Measurements from ENCODE around the gene KAT8.
"Not testable (repeated sequence)": the region's sequence is repeated elsewhere in the genome, so short reads cannot be mapped to it uniquely, and the experiment has no call there.

DNA sequence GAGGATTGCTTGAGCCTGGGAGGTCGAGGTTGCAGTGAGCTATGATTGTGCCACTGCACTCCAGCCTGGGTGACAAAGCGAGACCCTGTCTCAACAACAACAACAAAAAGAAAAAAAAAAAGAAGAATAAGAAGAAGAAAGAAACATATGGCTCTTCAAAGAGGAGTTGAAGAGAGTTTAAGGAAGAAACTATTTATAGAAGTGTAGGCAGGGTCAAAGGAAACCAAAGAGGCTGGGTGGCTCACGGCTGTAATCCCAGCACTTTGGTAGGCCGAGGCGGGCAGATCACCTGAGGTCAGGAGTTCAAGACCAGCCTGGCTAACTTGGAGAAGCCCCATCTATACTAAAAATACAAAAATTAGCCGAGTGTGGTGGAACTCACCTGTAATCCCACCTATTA, 33.5 kb downstream of the KAT8 start:
- TF ChIP-seq, protein P1, sequence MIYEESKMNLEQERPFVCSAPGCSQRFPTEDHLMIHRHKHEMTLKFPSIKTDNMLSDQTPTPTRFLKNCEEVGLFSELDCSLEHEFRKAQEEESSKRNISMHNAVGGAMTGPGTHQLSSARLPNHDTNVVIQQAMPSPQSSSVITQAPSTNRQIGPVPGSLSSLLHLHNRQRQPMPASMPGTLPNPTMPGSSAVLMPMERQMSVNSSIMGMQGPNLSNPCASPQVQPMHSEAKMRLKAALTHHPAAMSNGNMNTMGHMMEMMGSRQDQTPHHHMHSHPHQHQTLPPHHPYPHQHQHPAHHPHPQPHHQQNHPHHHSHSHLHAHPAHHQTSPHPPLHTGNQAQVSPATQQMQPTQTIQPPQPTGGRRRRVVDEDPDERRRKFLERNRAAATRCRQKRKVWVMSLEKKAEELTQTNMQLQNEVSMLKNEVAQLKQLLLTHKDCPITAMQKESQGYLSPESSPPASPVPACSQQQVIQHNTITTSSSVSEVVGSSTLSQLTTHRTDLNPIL (CRISPR knock-in tag; IDR thresholded peaks at IDR 0.05; ENCODE audit: low read depth): not testable (repeated sequence)
- not testable (repeated sequence) for TF ChIP-seq ZNF565 (CRISPR knock-in tag; conservative IDR thresholded peaks at IDR 0.05; ENCODE audit: low read depth)
